GM21423 (cell line): ENCODE measurements around the gene KLK2.
A peak's percentile ranks its signal among the peaks of the same experiment; 100 is the strongest.
"Not testable (repeated sequence)": the region's sequence is repeated elsewhere in the genome, so short reads cannot be mapped to it uniquely, and the experiment has no call there.

ENCODE experiments used
- ATAC-seq: cut with Tn5 transposase; IDR thresholded peaks from one replicate; pipeline ENCODE4 v1.9.1; 2021; ENCODE audit warnings: mild to moderate bottlenecking, moderate library complexity; ENCODE audit not compliant: unreplicated experiment

Gene KLK2

GRCh38 chr19:50891253-50891625 is 18.0 kb downstream of the KLK2 start:
- ATAC-seq = no peak

DNA sequence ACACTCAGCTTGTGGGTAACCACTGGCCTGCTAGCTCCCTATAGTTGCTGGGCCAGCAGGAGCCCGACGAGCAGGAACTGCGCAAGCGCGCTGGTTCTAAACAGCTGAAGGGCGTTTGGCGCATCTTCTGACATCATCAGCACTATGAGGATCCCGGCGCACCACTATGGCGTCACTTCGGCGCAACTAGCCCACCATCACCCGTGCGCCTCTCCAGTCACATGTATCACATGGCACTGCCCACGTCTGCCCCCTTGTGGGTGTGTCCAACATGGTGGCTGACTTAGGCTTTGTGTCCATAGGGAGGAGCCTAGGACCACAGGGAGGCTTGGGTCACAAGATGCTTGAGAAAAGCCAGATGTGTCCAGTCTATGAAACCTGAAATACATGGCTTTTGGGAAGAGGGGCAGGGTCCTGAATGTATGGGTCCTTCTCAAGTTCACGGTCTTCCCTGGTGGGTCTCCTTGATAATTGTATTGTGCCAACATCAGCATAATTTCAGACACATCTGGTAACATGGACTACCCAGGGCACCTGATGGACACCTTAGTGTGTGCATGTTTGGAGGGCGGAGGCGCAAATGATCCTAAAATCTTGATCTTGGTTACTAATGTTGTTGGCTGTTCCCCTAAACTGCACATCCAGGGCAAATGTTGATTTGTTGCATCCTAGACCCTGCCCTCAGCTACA is 20.0 kb downstream of the KLK2 start:
- no peak for ATAC-seq

DNA sequence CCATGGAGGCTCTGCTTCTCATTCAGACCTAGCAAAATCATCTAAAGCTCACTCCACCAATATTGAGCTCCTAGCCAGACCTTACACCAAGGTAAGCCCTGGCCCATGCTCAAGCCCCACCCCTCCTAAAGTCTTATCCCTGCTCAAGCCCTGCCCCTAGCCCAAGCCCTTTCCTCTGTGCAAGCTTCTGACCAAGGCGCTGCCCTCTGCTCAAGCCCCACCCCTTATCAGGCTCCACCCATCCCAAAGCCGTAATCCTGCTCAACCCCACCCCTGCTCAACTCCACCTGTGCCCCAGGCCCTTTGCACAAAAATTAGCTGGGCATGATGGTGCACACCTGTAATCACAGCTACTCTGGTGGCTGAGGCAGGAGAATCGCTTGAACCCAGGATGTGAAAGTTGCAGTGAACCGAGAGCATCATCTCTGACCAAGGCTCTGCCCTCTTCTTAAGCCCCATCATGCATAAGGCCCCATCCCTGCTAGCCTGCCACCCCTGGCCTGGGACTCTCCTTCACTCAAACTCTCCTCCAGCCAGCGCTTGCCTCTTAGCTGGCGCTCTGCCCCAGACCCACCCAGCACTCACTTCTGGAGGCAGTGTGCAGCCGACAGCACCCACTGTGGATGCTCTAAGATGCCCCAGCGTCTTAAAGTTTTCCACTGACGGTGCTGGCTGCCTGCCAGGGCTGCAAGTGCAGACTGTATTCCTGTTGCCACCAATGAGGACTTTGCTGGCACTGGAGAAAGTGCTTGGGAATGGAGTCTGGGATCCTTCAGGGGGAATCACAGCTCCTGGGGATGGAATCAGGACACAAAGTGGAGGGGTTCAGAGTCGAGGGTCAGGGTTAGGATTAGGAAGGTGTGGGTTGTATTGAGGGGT is 21.5 kb downstream of the KLK2 start:
- ATAC-seq = no peak

DNA sequence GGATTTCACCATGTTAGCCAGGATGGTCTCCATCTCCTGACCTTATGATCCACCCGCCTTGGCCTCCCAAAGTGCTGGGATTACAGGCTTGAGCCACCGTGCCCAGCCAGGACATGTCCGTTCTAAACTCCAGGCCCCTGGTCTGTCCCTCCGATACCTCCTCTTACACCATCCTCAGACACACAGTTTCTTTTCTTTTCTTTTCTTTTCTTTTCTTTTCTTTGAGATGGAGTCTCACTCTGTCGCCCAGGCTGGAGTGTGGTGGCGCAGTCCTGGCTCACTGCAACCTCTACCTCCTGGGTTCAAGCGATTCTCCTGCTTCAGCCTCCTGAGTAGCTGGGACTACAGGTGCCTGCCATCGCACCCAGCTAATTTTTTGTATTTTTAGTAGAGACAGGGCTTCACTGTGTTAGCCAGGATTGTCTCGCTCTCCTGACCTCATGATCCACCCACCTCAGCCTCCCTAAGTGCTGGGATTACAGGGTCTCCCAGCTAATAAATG is 22.9 kb downstream of the KLK2 start:
- not testable (repeated sequence) for ATAC-seq

GRCh38 chr19:50896591-50897190 is 23.5 kb downstream of the KLK2 start:
- ATAC-seq = peak; percentile 91

DNA sequence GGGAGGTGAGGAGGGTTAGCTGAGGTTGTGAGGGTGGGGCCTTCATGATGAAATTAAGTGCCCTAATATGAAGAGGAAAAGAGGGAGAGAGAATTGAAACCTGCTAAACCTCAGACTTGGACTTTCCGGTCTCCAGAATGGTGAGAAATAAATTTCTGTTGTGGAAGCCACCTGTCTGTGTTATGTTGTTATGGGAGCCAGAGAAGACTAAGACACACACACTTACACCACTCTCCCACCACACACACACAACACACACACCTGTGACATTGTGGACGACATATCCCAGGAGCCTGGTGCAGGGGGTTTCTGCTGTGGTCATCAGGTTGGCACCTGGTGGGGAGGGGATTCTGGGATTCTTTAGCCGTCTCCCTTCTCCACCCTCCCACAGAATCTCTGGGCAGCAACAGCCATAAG is 24.0 kb downstream of the KLK2 start:
- ATAC-seq = peak; percentile 19

GRCh38 chr19:50897612-50898011 is 24.4 kb downstream of the KLK2 start:
- peak; percentile 9 for ATAC-seq

DNA sequence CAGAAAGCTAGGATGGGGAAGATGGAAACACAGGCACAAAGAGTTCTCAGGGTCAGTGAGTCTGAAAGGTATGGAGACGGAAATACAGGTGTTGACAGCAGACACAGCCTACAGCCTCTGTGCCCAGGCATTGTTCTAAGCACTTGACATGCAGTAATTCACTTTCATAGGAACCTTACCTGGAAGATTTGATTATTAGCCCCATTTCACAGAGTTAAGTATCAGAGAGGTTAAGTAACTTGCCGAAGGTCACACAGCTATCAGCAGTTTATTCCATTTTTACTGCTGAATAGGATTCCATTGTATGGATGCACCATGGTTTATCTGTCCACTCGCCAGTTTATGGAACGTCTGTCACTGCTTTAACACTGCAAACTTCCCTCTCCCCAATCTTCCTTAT is 24.8 kb downstream of the KLK2 start:
- no peak for ATAC-seq

DNA sequence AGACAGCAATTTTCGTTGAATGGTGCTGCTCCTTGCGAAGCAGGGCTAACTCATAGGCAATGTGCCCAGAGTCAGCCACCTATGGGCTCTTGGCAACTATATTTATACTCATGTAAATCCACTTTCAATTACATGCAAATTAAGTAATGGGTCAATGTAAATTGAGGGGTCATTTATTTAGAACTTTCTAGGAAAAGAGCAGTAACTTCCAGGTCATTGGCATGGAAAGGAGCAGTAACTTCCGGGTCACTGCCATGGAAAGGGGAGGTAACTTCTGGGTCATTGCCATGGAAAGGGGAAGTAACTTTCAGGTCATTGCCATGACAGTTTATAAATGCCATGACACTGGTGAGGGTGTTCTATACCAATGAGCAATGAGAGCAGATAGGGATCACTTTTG is 26.3 kb downstream of the KLK2 start:
- no peak for ATAC-seq

DNA sequence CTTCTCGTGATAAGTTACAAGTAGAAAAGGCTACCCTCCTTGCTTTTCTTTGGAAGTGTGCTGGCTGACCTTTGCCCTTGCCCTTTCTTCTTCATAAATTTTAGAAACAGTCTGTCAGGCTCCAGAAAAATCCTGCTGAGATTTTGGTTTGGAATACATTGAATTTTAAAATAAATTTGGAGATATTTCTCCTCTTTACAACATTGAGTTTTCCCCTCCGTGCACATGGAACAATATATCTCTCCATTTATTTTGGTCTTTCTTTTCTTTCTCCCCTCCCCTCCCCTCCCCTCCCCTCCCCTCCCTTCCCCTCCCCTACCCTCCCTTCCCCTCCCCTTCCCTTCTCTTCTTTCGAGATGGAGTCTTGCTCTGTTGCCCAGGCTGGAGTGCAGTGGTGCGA is 29.4 kb downstream of the KLK2 start:
- ATAC-seq = no peak

DNA sequence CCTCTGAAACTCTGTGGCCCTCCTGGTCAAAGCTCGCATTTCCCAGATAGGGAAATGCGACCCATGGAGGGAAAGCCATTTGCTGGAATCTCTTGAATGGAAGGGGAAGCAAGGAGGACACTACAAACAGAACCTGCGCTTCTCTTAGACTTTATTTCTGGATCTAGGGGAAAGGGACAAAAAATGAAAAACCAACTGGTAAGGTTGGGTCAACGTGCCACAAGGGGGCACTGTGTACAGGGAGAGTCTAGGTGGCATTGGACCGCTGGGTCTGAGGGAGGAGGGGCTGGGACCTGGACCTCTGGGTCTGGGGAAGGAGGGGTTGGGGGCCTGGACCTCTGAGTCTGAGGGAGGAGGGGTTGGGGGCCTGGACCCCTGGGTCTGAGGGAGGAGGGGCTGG is 33.0 kb downstream of the KLK2 start:
- no peak for ATAC-seq

- no peak for ATAC-seq
Observed at GRCh38 chr19:50908336-50908735, 35.1 kb downstream of the KLK2 start.

- no peak for ATAC-seq
Observed at GRCh38 chr19:50909240-50910070, 36.2 kb downstream of the KLK2 start.

- no peak for ATAC-seq
Observed at GRCh38 chr19:50910722-50911121, 37.5 kb downstream of the KLK2 start.

DNA sequence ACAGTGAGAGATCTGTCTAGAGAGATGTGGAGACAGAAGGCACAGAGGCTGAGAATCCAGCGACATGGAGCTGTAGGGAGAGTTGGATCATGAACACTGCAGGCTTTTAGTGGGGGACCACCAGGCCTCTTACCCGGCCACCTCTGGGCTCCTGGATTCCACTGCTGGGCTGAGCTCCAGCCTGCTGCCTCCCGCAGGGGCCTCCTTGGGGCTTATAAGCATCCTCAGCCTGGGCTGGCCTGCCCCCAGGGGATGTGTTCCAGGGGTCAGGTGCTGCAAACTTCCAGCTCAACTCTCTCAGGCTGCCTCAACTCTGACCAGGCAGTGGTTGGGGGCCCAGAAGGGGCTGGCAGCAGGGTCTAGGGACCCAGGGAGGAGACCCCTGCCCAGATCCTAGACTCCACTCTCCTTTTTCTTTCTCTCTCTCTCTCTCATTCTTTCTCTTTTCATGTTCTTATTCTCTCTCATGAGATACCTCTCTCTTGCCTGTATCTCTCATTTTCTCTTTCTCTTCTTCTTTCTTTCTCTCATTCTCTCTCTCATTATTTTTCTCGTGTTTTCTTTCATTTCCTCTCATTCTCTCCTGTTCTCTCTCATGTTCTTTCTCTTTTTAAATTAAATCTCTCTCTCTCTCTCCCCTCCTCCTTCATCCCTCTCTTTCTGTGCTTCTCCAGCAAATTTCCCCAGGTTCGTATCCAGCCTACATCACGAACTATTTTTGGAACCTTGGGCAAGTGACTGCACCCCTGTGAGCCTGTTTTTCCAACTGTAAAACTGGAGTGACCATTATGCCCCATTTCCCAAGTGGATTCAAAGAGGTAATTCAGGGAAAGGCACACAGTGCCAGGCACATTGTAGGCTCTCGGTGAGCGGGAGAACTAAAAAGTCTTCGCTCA is 38.2 kb downstream of the KLK2 start, which contains the start of gene KLK4:
TSS of gene KLK4 (minus strand) at position 190 of the 896 bp plus-strand sequence. CDS start 657 bp downstream, outside the sequence.
- no peak for ATAC-seq

DNA sequence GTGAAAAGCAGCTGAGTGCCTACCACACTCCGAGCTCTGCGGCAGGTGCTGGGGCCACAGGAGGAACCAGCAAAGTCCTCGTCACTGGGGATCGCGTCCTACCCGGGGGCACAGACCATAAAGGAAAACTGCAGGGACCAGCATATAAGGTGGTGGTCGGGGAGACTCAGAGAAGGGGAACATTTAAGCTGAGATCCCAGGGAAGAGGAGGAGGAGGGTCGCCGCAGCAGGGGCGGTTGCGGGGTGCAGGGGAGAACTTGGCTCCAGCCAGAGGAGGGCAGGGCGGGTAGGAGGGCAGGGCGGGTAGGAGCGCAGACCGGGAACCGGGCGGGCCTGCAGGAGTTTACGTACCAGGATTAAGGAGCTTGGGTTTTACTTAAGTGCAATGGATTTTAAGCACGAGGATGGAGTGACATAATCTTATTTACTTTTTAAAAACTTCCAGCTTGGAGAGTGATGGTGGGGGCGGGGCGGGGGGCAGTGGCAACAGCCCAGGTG is 38.9 kb downstream of the KLK2 start:
- no peak for ATAC-seq

DNA sequence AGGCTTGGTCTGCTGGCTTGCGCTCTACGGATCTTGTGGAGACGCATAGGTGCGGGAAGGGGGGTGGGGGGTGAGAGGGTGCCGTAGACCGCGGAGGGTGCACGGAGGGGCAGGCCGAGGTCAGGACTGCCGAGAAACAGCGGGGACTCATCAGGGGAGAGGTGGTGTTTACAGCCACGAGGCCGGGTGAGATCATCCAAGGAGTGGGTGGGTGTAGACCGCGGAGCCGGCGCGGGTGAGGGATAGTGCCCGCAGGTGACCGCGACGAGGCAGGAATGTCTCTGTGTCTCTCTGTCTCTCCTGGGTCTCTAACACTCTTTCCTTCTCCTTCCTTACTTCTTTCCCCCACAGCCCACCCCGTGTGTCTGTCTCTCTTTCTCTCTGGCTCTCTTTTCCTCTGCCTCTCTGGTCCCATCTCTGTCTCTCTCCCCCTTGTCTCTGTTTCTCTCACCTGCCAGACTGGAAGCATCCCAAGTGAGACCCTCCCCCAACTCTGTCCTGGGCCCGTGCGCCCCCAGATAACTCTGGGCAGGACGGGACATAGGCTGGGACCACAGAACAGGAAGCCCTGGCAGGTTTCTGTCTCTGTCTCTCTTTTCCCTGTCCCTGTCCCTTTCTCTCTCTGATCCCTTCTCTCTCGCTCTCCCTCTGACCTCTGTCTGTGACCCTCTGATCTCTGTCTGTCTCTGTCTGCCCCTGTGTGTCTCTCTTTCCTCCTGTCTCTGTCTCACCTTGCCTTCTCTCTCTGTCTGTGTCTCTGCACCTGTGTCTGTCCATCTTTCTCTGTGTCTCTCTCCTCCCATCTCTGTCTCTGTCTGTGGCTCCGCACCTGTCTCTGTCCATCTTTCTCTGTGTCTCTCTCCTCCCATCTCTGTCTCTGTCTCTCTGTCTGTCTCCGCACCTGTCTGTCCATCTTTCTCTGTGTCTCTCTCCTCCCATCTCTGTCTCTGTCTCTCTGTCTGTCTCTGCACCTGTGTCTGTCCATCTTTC is 39.8 kb downstream of the KLK2 start:
- no peak for ATAC-seq

GRCh38 chr19:50916069-50916468 is 42.8 kb downstream of the KLK2 start:
- ATAC-seq = no peak
